ENCODE measurements around the gene EPB41L4B. TPM values are rescaled to one million over a fixed set of nuclear protein-coding genes. Genes with fewer than 3 reads are reported as not detected.

Gene EPB41L4B
- total RNA-seq, 4 donors from 2014 or later: 56.4 to 72.7 (median 71.0) TPM

- peak; percentile 41 to 45 for DNase-seq
- WGBS, 2 donors: 46 to 54% methylated on average over 2 of the region's 2 CpGs
- H3K9me3 ChIP-seq: no peaks in the 10 kb centered on the region
Observed at GRCh38 chr9:109242014-109242413, 78.8 kb downstream of the EPB41L4B start.

GRCh38 chr9:109241207-109241606 is 79.7 kb downstream of the EPB41L4B start:
- Histone ChIP-seq H3K27ac (no peak overlapping the region), H3K4me3 (replicated peaks in 1 of 3) (no peak overlapping the region), H3K4me1 (peaks cover 26 to 34% of the 10 kb centered on the region in 2 donors), H3K27me3 (no peaks in the 10 kb centered on the region), H3K9me3 (no peaks in the 10 kb centered on the region), H3K36me3 (no peaks in the 10 kb centered on the region)
- no peak for DNase-seq
- TF ChIP-seq CTCF (IDR thresholded peaks at IDR 0.05) (no peak), POLR2A (IDR thresholded peaks at IDR 0.05) (no peak)
- intact Hi-C loops (cut with DNase I): no loop called here
- 87 to 91% methylated on average over 3 of the region's 3 CpGs for WGBS, 2 donors

More at GRCh38 chr9:109242014-109242413, 78.8 kb downstream of the EPB41L4B start:
- Histone ChIP-seq H3K4me3 (replicated peaks in 1 of 3) (no peak overlapping the region), H3K4me1 (peaks cover 32 to 42% of the 10 kb centered on the region in 2 donors), H3K27me3 (no peaks in the 10 kb centered on the region), H3K36me3 (no peaks in the 10 kb centered on the region), H3K27ac (peak overlapping the region; percentile 30 to 46 (median 39))
- no peak for TF ChIP-seq POLR2A (IDR thresholded peaks at IDR 0.05)
- TF ChIP-seq CTCF (IDR thresholded peaks at IDR 0.05): no peak
- intact Hi-C loops (cut with DNase I): no loop called here

DNA sequence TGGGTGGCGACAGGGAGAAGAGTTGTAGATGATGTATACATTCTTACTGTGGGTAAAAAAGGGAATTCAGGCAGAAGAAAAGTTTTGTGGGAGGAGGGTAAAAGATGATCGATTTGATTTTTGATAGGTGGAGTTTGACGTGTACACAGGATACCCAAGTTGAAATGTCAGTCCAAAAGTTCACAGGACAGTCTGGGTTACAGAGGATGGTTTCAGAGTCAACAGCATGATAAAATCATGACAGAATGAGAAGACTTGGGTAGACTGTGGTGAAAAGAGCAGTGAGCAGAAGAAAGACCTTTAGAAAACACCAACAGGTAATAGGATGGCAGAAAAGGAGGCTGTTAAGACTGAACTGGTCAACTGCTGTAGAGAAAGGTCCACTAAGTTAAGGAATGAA is 81.6 kb downstream of the EPB41L4B start:
- 95 to 100% methylated on average over 3 of the region's 3 CpGs for WGBS, 2 donors
- Histone ChIP-seq H3K9me3 (no peaks in the 10 kb centered on the region), H3K4me1 (peaks cover 12 to 17% of the 10 kb centered on the region in 2 donors), H3K4me3 (replicated peaks in 1 of 3) (no peak overlapping the region), H3K27ac (no peak overlapping the region), H3K36me3 (no peaks in the 10 kb centered on the region), H3K27me3 (no peaks in the 10 kb centered on the region)
- intact Hi-C loops (cut with DNase I): loop anchor here (5.0 kb wide), 1 partner anchor 52 kb away; no protein-coding TSS in a partner anchor
- DNase-seq: no peak
- TF ChIP-seq POLR2A (IDR thresholded peaks at IDR 0.05) (no peak), CTCF (IDR thresholded peaks at IDR 0.05) (no peak)

GRCh38 chr9:109238655-109239054 is 82.2 kb downstream of the EPB41L4B start:
- Histone ChIP-seq H3K27me3 (no peaks in the 10 kb centered on the region), H3K36me3 (no peaks in the 10 kb centered on the region), H3K4me3 (replicated peaks in 1 of 3) (no peak overlapping the region), H3K4me1 (peaks cover 12 to 14% of the 10 kb centered on the region in 2 donors), H3K9me3 (no peaks in the 10 kb centered on the region), H3K27ac (no peak overlapping the region)
- WGBS, 2 donors: 86 to 90% methylated on average over 3 of the region's 3 CpGs
- no peak for DNase-seq
- intact Hi-C loops (cut with DNase I): loop anchor here (5.0 kb wide), 1 partner anchor 51 kb away; no protein-coding TSS in a partner anchor
- TF ChIP-seq CTCF (IDR thresholded peaks at IDR 0.05) (no peak), POLR2A (IDR thresholded peaks at IDR 0.05) (no peak)

- intact Hi-C loops (cut with DNase I): loop anchor here (5.0 kb wide), 1 partner anchor 51 kb away; no protein-coding TSS in a partner anchor
- DNase-seq: no peak
- TF ChIP-seq POLR2A (IDR thresholded peaks at IDR 0.05): no peak
- TF ChIP-seq CTCF (IDR thresholded peaks at IDR 0.05): no peak
Observed at GRCh38 chr9:109238125-109238524, 82.7 kb downstream of the EPB41L4B start.

More at GRCh38 chr9:109238125-109238524, 82.7 kb downstream of the EPB41L4B start:
- 91 to 93% methylated on average over 4 of the region's 4 CpGs for WGBS, 2 donors
- H3K36me3 ChIP-seq: no peaks in the 10 kb centered on the region
- H3K4me3 ChIP-seq (replicated peaks in 1 of 3): no peak overlapping the region
- H3K9me3 ChIP-seq: no peaks in the 10 kb centered on the region
- no peaks in the 10 kb centered on the region for H3K27me3 ChIP-seq
- H3K4me1 ChIP-seq: peaks cover 11 to 12% of the 10 kb centered on the region in 2 donors
- H3K27ac ChIP-seq: no peak overlapping the region

All from thyroid gland (tissue), 4 donors.